HG03432 (cell line): ENCODE data around the gene CTLA4.
A peak's percentile ranks its signal among the peaks of the same experiment; 100 is the strongest.
"Not testable (repeated sequence)": the region's sequence is repeated elsewhere in the genome, so short reads cannot be mapped to it uniquely, and the experiment has no call there.

Experiments
- ATAC-seq: cut with Tn5 transposase; IDR thresholded peaks from one replicate; pipeline ENCODE4 v1.9.1; 2021; ENCODE audit warnings: mild to moderate bottlenecking, moderate library complexity; ENCODE audit not compliant: unreplicated experiment

CTLA4 gene

DNA sequence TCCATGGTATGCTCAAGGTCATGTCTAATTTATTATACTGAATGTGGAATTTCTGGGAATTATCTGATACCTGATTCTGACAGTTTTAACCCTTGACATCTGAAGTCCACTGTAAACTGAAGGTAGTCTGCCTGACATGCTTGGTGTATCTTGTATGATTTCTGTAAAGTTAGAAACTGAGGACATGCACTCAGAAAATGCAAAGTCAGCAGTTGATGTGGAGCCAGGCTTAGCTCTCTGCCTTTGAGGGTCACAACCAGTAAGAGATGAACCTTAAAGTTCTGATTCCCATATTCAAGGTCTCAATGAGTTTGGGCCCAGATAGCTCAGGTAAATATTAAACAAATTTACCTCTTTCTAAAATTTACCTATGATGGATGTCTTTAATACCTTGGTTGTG, 12.3 kb upstream of the CTLA4 start:
- no peak for ATAC-seq

DNA sequence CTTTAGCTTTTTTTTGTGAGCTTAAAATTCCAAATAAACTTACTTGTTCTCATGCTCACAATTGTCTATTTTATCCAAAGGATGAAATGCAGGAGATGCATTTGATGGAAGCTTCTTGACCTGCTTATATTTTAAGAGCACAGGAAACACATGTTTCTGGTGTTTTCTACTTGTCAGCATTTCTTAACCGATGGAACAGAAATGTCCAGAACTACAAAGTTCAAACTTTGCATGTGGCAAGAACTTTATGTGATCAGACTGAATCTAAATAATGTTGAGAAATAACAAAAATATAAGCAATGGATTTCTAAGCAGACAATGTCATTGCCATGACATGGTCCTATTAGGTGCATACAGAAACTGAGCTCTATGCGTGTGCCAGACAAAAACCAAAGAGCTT, 9.9 kb upstream of the CTLA4 start:
- ATAC-seq: no peak

DNA sequence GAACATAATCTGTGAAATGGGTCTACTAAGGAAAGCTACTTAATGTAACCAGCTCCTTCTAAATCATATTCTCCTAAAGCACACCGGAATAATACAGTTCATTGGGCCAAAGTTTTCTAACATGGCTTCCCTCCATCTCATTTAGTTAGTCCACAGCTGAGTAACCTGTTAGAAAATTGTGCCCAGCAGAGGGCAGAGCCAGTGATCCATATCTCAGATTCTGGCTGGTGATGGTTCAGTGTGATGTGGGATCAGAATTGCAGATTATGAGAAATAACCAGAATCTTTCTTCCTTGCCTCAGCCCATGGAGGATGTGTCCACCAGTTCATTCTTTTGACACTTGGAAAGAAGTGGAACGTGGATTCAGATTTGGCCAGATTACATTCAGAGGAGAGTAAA, 9.4 kb upstream of the CTLA4 start:
- no peak for ATAC-seq

DNA sequence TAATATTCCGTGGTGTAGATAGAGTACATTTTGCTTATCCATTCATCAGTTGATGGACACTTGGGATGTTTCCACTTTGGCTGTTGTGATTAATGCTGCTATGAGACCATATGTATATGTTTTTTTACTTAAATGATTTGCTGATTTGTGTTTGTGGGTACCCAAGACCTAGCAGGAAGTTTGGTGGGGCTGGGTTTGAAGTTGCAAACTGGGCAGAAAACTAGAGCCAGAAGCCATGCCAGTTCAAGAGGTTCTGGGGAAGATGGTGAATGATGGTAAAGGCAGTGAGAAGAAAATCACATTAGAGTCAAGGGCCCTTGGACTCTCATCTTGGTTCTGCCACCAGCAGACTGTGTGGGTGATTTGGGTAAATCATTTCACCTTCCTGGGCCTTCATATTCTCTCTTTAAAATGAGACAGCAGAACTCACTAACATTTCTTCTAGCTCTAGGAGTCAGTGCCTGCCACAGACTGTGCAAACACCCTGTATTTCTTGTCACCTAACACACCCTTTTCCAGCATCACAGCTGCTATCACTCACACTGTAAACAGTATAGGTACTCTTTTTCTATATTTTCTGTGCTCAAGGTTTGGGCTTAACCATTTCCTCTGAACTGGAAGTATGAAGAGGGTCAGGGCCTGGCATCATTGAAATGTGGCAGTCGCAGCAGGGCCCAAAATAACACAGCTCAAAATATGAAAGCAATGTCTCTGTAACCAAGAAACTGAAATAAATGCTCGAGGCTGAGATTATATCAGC, 8.4 kb upstream of the CTLA4 start:
- ATAC-seq: no peak

DNA sequence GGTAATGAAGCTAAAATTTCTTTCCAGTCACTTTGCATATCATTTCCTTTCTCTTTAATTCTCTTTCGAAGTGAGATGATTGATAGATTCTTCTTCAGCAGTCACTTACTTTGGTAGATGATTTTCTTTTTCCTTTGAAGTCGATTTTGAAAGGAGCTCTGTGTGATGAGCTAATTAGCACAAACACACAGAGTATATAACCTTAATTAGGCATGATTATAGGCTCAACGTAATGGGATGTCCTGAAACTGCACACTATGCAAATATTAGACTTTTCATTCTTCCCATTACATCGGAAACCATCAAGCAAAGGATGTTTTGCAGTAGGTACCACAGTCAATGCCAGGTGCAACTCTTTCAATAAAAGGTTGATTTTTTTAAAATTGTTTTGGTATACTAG, 6.4 kb upstream of the CTLA4 start:
- no peak for ATAC-seq

DNA sequence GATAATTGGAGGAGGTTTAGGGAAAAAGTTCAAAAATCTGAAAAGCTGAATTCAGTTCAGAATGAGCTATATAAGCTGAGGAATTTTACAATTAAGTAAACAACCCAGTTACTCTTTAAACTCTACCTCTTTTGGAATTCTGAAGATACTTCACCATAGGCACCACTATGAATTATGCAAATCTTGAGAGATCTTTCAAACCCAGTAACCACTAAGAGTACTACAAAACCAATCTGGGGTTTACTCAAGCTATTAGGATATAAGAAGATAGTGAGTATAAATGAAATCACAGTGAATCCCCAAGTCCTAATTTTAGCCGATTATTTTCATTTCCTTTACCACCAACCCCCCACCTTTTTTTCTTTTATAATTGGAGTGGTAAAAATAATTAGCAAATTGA, 6.0 kb upstream of the CTLA4 start:
- ATAC-seq: no peak

DNA sequence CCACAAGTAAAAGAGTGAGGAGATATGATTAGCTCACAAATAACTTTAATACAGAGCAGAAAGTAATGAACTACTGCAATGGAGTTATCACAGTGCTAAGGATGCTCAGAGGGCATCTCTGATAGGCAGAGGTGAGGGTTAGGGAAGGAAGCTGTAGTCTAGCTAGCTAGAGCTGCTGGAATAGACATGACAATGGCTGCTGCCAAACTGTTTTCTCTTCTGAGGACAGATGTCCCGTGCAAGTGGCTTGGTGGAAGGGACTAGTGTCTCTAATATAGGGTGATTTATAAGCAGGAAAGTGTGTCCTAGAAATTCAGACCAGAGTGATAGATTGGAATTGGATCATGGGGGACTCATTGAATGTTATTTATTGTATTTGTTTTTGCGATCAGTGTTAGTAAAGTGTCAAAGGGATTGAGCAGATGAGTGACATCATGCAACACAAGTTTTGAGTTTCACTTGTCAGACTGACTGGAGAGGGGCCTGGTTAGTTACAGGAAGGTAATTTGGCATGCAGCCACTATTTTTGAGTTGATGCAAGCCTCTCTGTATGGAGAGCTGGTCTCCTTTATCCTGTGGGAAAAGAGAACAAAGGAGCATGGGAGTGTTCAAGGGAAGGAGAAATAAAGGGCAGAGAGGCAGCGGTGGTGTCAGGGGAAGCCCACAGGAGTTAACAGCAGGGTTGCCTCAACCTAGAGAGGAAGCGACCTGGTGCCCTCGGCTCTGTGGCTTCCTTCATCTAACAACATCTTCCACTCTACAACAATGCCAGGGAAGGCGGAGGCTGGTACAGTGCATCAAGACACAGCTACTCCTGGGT, 1.9 kb downstream of the CTLA4 start:
- no peak for ATAC-seq

DNA sequence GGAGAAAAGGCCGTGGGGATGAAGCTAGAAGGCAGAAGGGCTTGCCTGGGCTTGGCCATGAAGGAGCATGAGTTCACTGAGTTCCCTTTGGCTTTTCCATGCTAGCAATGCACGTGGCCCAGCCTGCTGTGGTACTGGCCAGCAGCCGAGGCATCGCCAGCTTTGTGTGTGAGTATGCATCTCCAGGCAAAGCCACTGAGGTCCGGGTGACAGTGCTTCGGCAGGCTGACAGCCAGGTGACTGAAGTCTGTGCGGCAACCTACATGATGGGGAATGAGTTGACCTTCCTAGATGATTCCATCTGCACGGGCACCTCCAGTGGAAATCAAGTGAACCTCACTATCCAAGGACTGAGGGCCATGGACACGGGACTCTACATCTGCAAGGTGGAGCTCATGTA, 2.9 kb downstream of the CTLA4 start:
- ATAC-seq: no peak

DNA sequence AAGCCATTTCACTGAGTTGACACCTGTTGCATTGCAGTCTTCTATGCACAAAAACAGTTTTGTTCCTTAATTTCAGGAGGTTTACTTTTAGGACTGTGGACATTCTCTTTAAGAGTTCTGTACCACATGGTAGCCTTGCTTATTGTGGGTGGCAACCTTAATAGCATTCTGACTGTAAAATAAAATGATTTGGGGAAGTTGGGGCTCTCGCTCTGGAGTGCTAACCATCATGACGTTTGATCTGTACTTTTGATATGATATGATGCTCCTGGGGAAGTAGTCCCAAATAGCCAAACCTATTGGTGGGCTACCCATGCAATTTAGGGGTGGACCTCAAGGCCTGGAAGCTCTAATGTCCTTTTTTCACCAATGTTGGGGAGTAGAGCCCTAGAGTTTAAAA, 3.4 kb downstream of the CTLA4 start:
- no peak for ATAC-seq

DNA sequence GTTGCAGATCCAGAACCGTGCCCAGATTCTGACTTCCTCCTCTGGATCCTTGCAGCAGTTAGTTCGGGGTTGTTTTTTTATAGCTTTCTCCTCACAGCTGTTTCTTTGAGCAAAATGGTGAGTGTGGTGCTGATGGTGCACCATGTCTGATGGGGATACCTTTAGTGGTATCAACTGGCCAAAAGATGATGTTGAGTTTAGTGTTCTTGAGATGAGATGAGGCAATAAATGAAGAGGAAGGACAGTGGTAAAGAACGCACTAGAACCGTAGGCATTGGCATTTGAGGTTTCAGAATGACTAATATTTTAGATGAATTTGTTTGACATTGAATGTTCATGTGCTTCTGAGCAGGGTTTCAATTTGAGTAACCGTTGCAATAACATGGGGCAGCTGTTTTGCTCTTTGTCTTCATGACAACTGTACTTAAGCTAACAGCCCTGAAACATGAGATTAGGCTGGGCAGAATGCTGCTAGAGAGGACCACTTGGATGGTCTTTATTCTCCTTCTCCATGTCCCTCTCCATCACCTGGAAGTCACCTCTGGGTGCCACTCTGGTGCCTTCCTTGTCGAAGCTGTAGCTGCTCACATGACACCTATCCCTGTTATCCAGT, 3.9 kb downstream of the CTLA4 start:
- peak; percentile 96 for ATAC-seq

DNA sequence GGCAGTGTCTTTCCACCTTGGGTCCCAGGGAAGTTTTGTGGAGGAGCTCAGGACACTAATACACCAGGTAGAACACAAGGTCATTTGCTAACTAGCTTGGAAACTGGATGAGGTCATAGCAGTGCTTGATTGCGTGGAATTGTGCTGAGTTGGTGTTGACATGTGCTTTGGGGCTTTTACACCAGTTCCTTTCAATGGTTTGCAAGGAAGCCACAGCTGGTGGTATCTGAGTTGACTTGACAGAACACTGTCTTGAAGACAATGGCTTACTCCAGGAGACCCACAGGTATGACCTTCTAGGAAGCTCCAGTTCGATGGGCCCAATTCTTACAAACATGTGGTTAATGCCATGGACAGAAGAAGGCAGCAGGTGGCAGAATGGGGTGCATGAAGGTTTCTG, 5.9 kb downstream of the CTLA4 start:
- ATAC-seq: no peak

DNA sequence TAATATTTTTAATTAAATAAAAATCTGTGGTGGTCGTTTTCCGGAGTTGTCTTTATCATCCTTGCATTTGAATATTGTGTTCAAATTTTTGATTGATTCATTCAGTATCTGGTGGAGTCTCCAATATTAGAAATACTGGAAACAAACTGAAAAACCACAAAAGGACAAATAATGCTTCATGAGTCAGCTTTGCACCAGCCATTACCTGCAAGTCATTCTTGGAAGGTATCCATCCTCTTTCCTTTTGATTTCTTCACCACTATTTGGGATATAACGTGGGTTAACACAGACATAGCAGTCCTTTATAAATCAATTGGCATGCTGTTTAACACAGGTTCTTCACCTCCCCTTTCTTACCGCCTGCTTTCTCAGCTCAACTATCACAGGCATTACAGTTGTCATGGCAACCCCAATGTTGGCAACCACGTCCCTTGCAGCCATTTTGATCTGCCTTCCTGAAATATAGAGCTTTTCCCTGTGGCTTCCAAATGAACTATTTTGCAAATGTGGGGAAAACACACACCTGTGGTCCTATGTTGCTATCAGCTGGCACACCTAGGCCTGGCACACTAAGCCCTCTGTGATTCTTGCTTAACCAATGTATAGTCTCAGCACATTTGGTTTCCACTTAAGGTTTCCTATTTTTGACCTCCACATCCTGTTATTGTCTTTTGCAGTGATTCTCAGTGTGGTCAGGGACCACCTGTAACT, 6.5 kb downstream of the CTLA4 start:
- ATAC-seq: no peak

DNA sequence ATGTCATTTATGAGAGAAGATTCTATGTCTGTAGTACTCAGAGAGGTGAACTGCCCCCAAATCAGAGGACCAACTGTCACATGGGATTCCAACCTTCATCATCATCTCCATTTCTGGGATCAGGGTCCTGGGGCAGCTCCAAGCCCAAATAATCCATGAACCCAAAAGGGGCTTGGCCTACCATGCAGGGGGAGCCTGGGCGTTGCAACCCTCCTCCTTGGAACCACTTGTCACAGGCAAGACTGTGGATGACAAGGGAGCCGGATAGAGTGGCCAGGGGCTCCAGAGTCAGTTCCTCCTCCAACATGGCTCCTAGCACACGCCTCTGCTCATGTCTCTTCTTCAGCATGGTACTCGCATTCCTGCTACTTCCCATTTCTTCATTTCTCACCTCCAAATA, 7.9 kb downstream of the CTLA4 start:
- no peak for ATAC-seq

DNA sequence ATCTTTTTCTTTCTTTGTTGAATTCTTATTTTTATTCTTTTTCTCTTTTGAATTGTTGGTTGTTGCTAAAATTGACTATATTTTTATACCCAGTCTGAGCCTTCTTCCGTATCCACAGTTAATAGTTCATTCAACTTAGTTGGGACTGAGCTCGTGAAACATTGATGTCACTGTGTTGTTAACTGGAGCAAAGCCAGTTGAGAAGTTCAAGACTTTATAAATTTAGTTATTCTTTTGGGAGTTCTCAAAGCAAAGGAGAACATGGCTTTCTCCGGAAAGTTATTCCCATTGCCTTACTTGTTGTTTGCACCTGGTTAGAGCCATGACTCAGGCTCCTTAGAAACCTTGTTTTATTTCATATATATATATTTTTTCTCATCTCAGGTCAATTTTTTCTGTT, 8.8 kb downstream of the CTLA4 start:
- no peak for ATAC-seq

DNA sequence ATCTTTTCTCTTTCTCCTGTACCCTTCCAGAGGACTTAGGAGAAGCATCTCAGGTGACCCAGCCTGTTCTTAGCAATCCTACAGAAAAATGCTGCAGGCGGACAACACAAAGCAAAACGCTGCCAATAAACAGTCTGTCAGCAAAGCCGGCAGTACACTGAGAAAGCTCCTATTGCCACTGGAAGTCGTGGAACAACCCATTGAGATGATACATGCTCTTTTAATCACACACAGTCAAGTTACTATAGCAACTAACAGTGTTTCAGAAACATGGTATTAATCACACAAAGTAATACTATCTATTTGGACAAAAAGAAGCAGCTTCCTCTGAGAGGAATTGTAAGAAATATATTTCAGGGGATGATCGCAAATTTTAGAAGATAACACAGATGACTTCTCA, 10.5 kb downstream of the CTLA4 start:
- no peak for ATAC-seq

DNA sequence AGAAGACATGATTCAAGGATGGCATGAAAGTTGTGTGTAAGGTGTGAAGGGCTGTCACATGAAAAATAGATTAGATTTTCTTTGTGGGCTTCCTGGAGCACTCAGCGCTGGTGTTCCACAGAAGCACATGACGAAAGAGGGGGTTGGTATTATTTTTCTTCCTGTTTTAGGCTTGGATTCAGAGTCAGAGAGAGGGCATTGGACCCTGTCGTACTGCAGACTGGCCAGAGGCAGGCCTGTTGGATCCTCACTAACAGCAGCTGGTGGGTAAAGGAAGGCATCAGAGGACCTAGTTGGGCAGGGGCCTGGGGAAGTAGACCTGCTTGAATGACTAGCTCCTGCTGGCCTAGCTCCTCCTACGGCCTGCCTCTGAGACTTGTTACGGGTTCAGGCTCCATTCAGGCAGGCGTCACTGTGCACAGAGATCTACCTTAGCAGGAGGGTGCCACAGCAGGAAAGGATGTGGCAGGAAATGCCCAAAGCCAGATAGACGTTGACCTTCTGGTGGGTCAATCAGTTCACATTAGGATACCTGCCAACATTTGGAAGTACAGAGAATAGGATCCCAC, 13.1 kb downstream of the CTLA4 start:
- ATAC-seq: no peak

DNA sequence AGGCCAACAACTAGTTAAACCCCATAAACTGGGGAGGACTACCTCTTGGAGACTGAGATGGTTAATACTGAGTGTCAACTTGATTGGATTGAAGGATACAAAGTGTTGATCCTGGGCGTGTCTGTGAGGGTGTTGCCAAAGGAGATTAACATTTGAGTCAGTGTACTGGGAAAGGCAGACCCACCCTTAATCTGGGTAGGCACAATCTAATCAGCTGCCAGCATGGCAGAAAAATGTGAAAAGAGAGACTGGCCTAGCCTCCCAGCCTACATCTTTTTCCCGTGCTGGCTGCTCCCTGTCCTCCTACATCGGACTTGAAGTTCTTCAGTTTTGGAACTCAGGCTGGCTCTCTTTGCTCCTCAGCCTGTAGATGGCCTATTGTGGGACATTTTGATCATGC, 13.6 kb downstream of the CTLA4 start:
- ATAC-seq: not testable (repeated sequence)

DNA sequence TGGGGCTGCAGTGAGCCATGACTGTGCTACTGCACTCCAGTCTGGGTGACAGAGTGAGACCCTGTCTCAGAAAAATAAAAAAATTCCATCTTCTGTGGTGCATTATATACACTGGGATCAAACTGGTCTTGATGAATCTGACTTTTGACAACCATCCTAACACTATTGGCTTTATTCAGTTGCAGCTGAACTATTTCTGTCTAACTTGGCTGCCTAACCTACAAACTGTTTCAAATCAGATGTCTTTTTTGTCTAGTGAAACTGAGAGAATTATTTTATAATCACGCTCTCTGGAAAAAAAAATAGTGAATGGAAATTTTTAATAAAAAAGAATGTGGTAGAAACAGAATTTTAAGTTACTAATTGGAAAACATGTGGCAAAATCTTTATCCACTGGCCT, 15.0 kb downstream of the CTLA4 start:
- no peak for ATAC-seq

DNA sequence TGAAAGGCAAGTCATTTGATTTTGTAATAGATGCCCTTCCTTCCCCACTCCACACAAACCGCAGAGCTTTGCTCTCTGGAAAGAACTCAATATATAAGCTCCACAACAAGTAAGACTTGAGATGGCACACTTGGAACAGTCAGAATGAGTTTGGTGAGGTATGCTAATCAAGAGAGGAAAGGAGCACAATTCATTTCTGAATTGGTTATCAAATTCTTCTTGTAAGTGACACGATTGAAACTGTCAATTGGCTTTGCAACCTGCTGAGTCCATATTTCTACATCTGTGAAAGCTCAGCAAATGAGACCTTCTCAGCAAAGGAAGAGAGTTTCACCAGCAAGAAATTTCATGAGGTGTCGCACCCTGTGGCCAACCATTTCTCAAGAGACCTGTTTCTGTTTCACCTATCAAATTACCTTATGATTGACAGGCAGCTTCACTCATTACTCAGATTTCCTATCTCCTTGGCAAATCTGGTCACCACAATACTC, 19.1 kb downstream of the CTLA4 start:
- ATAC-seq: no peak

DNA sequence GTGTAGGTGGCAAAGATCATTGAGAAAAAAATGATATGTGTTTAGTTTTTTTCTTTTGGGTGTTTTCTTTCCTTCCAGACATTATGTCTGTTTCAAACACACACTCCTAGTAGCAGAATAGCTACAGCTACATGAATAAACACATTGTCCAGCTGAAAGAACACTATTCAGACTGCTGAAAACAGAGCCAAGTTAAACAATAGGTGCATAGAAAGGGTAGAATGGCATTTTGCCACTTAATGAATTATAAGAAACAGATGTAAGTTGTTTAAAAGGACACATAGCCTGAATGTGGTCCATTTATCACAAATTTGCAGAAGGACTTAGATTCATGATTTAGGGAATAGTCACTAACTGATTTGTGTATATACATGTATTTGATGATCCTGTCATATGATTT, 20.1 kb downstream of the CTLA4 start:
- ATAC-seq: no peak

DNA sequence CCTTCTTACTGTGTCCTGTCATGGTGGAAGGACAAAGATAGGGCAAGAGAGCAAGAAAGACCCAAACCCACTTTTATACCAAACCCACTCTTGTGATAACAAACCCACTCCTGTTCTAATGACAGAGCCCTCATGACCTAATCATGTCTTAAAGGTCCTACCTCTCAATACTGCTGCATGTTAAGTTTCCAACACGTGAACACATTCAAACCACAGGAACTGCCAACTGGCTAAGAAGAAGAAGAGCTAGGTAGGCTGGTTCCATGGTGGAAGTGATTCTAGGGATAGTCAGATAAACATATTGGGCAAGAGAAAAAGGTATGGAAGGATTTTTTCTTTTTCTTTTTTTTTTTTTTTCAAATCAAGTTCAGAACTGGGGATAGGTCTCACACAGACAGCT, 22.0 kb downstream of the CTLA4 start:
- ATAC-seq: no peak
